GM12865 (cell line): ENCODE measurements around the gene GNAO1.

Experiments
- DNase-seq: peaks from one replicate; pipeline ENCODE4 v3.0.0; 2010; ENCODE audit warnings: low read depth
- H3K4me3 ChIP-seq: 2 replicates; pipeline ENCODE4 v1.5.1; 2011; ENCODE audit warnings: mild to moderate bottlenecking, low read depth, low read length, control low read depth
- CTCF ChIP-seq: IDR thresholded peaks from 2 replicates; pipeline ENCODE4 v1.5.1; 2011; ENCODE audit warnings: low read length, control low read depth, low read depth, inconsistent platforms; ENCODE audit not compliant: insufficient read depth; ENCODE audit errors: missing control alignments

Gene GNAO1

GRCh38 chr16:56337858-56338325, 146.6 kb downstream of the GNAO1 start:
- DNase-seq, result no peak
- no peak overlapping the region for H3K4me3 ChIP-seq
- no peak for TF ChIP-seq CTCF

GRCh38 chr16:56338566-56339318, 147.5 kb downstream of the GNAO1 start:
- TF ChIP-seq CTCF, result no peak

GRCh38 chr16:56339431-56340195, 148.3 kb downstream of the GNAO1 start:
- no peak for TF ChIP-seq CTCF
- H3K4me3 ChIP-seq, result no peak overlapping the region
- DNase-seq, result no peak

More at GRCh38 chr16:56338566-56339318, 147.5 kb downstream of the GNAO1 start:
- DNase-seq, result no peak
- no peak overlapping the region for H3K4me3 ChIP-seq

GRCh38 chr16:56340416-56340815, 149.1 kb downstream of the GNAO1 start:
- DNase-seq, result no peak
- H3K4me3 ChIP-seq, result no peak overlapping the region
- no peak for TF ChIP-seq CTCF

- H3K4me3 ChIP-seq, result no peak overlapping the region
- no peak for DNase-seq
- TF ChIP-seq CTCF, result no peak
Observed at GRCh38 chr16:56340864-56341365, 149.6 kb downstream of the GNAO1 start.

- DNase-seq, result no peak
- no peak overlapping the region for H3K4me3 ChIP-seq
- TF ChIP-seq CTCF, result no peak
Observed at GRCh38 chr16:56341656-56342399, 150.5 kb downstream of the GNAO1 start.
